Stimulated activated CD4-positive, alpha-beta T cell treated with anti-CD3 and anti-CD28 coated beads, Interleukin-1b, Interleukin-23, amount 100 ng/mL, for 1 hour (primary cell): ENCODE results near the gene TECPR2.

Experiments used
- DNase-seq, 2 donors: peaks; one replicate each; pipeline ENCODE4 v3.0.0-alpha.2; 2020; ENCODE audit warnings: low read depth in 2 of 2

Gene TECPR2

DNA sequence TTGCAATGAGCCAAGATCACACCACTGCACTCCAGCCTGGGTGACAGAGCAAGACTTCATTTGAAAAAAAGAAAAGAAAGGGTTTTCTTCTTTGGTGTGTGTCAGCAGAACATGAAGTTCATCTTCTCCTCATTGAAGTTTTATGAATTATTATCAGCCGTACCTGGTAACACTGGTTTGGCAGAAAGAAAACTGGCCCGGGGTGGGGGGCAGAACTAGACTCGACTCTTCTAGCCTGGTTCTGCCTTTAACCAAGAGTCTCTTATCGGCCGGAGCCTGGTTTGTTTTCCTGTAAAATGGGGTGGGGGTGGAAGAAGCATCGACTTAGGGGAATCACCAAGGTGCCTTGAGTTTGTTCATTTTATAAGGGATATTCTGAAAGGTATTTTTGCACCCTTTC lies 64.1 kb downstream of the TECPR2 start:
- DNase-seq, result no peak

DNA sequence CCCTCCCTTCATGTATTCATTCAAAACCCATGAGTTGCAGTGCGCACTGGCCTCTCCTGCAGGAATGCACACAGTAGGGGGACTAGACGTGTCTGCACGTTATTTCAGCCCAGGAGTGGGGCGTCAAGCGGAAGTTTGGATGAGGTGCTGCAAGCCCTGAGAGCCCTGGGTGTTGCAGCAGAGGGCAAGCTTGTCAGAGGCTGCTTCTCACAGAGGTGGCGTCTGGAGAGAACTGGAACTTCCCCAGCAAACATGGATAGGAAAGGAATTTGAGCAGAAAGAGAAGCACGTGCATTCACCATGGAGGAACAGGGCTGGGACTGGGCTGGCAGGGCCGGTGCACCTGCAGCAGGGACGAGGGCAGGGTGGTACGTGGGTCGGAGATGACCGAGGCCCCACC lies 64.9 kb downstream of the TECPR2 start:
- DNase-seq, result no peak

DNA sequence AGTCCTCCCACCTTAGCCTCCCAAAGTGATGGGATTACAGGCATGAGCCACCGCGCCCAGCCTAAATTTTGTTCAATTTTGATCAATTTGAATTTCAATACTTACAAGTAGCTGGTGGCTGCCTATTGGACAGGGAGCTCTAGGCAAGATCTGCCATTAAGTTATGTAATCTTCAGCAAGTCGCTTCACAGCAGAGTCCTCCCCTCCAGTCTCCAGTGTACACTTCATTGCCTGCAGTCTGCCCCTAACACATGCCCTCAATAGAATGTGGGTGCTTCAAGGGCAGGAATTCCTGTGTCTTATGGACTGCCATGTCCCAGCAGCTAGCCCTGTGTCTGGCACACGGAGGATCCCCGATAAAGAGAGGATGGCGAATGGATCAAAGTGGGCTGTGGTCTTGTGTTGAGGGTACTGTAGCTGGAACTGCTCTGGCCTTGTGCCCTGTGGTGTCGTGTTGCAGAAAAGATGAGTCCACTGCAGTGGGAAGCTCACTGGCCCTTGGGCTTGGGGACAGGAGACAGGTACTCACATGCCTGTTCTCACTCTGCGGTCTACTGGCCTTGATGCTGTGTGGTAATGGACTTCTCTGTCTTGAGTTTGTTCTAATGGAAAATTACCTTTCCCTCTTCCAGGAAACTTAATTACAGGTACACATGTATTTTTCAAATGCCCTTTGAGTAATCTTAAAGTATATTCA lies 67.6 kb downstream of the TECPR2 start:
- DNase-seq, result no peak

DNA sequence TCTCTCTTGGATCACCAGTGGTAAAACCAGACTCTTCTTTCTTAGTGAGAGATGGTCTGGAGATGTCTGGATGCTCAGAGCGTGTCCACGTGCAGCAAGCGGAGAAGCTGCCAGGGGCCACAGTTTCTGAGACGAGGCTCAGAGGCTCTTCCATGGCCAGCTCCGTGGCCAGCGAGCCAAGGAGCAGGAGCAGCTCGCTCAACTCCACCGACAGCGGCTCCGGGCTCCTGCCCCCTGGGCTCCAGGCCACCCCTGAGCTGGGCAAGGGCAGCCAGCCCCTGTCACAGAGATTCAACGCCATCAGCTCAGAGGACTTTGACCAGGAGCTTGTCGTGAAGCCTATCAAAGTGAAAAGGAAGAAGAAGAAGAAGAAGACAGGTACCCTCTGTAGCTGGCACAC lies 69.0 kb downstream of the TECPR2 start:
- DNase-seq, result no peak

- DNase-seq, result no peak
Observed at GRCh38 chr14:102434647-102435175, 72.0 kb downstream of the TECPR2 start.

GRCh38 chr14:102437997-102438915 lies 75.5 kb downstream of the TECPR2 start:
- DNase-seq, result peak; percentile 12 to 25

DNA sequence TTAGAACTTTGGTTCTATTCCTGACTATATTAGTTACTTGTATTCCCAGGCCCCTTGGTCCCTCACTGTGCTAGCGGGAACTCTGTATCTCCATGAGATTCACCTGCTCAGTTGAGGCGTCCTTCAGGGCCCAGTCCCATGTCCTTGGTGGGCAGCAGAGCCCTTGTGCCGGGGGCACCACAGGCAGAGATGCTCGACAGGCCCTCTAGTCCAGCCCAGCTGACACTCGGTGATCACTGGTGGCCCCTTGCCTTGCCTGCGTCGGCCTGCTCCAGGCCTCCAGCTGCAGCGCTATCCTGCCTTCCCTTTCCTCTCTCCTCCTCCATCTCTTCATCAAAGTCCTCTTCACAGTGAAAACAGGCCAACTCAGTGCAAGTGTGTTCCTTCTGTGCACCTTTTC lies 76.8 kb downstream of the TECPR2 start:
- DNase-seq, result no peak

GRCh38 chr14:102440392-102440791 lies 77.7 kb downstream of the TECPR2 start:
- DNase-seq, result no peak

GRCh38 chr14:102442241-102443211 lies 79.8 kb downstream of the TECPR2 start:
- no peak for DNase-seq

GRCh38 chr14:102445066-102445465 lies 82.3 kb downstream of the TECPR2 start:
- no peak for DNase-seq

- no peak for DNase-seq
Observed at GRCh38 chr14:102445641-102446040, 82.9 kb downstream of the TECPR2 start.

- no peak for DNase-seq
Observed at GRCh38 chr14:102450206-102451063, 87.7 kb downstream of the TECPR2 start.

- DNase-seq, result no peak
Observed at GRCh38 chr14:102451064-102451352, 88.3 kb downstream of the TECPR2 start.

GRCh38 chr14:102452302-102452701 lies 89.6 kb downstream of the TECPR2 start:
- DNase-seq, result no peak

DNA sequence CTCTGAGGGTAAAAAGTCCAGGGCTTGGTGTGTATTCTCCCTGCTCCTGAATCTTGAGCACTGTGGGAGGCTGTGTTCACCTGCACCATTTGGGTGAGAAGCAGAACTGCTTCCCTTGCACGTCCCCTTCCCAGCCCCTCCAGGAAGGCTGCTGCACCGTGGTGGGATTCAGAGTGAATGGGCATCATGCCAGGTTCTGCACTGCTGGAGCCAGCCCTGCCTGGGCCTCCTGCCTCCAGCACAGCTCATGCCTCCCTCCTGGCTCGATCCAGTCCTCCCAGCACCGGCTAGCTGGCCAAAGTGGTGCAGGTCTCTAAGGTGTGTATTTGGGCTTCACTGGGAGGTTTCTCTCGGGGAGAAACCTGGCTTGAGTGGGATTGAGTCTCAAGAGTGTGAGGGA lies 92.0 kb downstream of the TECPR2 start:
- DNase-seq, result no peak

- no peak for DNase-seq
Observed at GRCh38 chr14:102457509-102457908, 94.8 kb downstream of the TECPR2 start.

- no peak for DNase-seq
Observed at GRCh38 chr14:102461490-102462338, 99.0 kb downstream of the TECPR2 start.

DNA sequence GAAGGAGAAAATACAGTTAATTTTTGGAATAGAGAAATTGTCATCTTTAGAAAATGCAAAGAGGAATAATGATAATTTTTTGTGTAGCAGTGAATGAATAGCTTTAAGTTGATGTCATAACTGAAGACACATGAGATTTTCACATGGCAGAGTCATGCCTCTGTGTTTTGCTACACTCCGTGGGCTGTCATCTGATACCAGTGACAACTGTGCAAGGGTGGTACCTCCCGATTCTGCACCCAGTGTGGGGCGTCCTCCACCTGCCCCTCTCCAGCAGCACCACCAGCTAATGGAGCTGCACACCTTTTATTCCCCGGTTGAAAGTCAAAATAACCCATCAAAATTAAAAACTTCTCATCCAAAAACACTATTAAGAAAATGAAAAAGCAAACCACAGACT lies 99.7 kb downstream of the TECPR2 start:
- DNase-seq, result no peak

DNA sequence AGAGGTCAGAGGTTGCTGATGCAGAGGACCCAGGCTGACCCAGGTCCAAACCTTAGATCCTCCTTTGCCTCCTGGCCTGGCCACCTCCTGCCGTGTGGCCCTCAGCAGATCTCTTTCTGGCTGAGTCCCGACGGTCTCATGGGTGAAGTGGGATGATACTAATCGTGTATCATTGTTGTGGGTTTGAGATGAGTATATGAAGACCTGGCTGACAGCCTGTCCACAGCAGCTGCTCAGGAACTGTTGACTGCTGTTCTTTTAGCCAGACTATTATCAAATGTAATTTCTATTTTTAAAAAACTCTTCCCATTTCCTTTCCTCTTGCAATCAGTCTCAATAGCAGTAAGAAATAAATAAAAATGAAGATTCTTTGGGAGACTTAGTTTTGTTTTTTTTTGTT lies 101.3 kb downstream of the TECPR2 start:
- no peak for DNase-seq

GRCh38 chr14:102464846-102465341 lies 102.2 kb downstream of the TECPR2 start:
- no peak for DNase-seq
